HG03095 (cell line): ENCODE measurements around the gene SLC39A10.

Source experiments
- ATAC-seq: cut with Tn5 transposase; IDR thresholded peaks from one replicate; pipeline ENCODE4 v1.9.1; 2021; ENCODE audit warnings: moderate library complexity; ENCODE audit not compliant: unreplicated experiment

The SLC39A10 gene

GRCh38 chr2:195721042-195721441 lies 64.0 kb downstream of the SLC39A10 start:
- no peak for ATAC-seq

- no peak for ATAC-seq
Observed at GRCh38 chr2:195722075-195722474, 65.0 kb downstream of the SLC39A10 start.

- ATAC-seq, result no peak
Observed at GRCh38 chr2:195727106-195727505, 70.1 kb downstream of the SLC39A10 start.

- no peak for ATAC-seq
Observed at GRCh38 chr2:195730912-195731311, 73.9 kb downstream of the SLC39A10 start.

- ATAC-seq, result no peak
Observed at GRCh38 chr2:195732574-195732973, 75.5 kb downstream of the SLC39A10 start.

GRCh38 chr2:195733831-195734230 lies 76.8 kb downstream of the SLC39A10 start:
- no peak for ATAC-seq

- no peak for ATAC-seq
Observed at GRCh38 chr2:195734395-195734794, 77.4 kb downstream of the SLC39A10 start.

- no peak for ATAC-seq
Observed at GRCh38 chr2:195734931-195735330, 77.9 kb downstream of the SLC39A10 start.

GRCh38 chr2:195735347-195735746 lies 78.3 kb downstream of the SLC39A10 start:
- ATAC-seq, result no peak

GRCh38 chr2:195737511-195738325 lies 80.7 kb downstream of the SLC39A10 start:
- no peak for ATAC-seq

GRCh38 chr2:195741191-195741590 lies 84.2 kb downstream of the SLC39A10 start:
- ATAC-seq, result no peak

- ATAC-seq, result no peak
Observed at GRCh38 chr2:195756218-195756942, 99.4 kb downstream of the SLC39A10 start.

GRCh38 chr2:195758846-195759245 lies 101.8 kb downstream of the SLC39A10 start:
- ATAC-seq, result no peak

GRCh38 chr2:195759877-195760276 lies 102.9 kb downstream of the SLC39A10 start:
- ATAC-seq, result no peak

GRCh38 chr2:195763866-195764265 lies 106.8 kb downstream of the SLC39A10 start:
- ATAC-seq, result no peak

- no peak for ATAC-seq
Observed at GRCh38 chr2:195766691-195767090, 109.7 kb downstream of the SLC39A10 start.

- ATAC-seq, result no peak
Observed at GRCh38 chr2:195768431-195768830, 111.4 kb downstream of the SLC39A10 start.

GRCh38 chr2:195769975-195770374 lies 112.9 kb downstream of the SLC39A10 start:
- no peak for ATAC-seq

GRCh38 chr2:195779491-195779890 lies 122.5 kb downstream of the SLC39A10 start:
- no peak for ATAC-seq

GRCh38 chr2:195782156-195782555 lies 125.1 kb downstream of the SLC39A10 start:
- ATAC-seq, result no peak
